ENCODE measurements around the gene CPSF3. TPM values are rescaled to one million over a fixed set of nuclear protein-coding genes. Genes with fewer than 3 reads are reported as not detected.

Gene CPSF3
- total and polyA plus RNA-seq, 2 experiments from 2014 or later, result 39.6 to 40.3 TPM

- no peak for DNase-seq
Observed at GRCh38 chr2:9517118-9517782, 93.8 kb downstream of the CPSF3 start.

GRCh38 chr2:9518163-9518562 is 94.7 kb downstream of the CPSF3 start:
- Histone ChIP-seq H3K4me3 (no peak overlapping the region), H3K27ac (no peak overlapping the region), H3K36me3 (ENCODE audit: low read depth) (peaks cover 29% of the 10 kb centered on the region; the same call in 1 of the 2 replicates), H3K9me2 (ENCODE audit: insufficient read depth) (no peaks in the 10 kb centered on the region), H2AFZ (no peak overlapping the region), H4K20me1 (ENCODE audit: insufficient read depth) (no peaks in the 10 kb centered on the region), H3K9me3 (ENCODE audit: low read depth) (no peaks in the 10 kb centered on the region), H3K4me1 (ENCODE audit: insufficient read depth) (no peaks in the 10 kb centered on the region), H3K9ac (no peak overlapping the region), H3K4me2 (ENCODE audit: unreplicated experiment) (no peak overlapping the region), H3K79me2 (ENCODE audit: insufficient read depth) (0 out of 2 replicates have a peak, but pooled peaks cover 4% of the 10 kb centered on the region), H3F3A (ENCODE audit: insufficient read depth) (no peaks in the 10 kb centered on the region), H3K27me3 (replicated peaks; ENCODE audit: insufficient read depth) (no peaks in the 10 kb centered on the region)
- no peak for DNase-seq
- TF ChIP-seq EZH2phosphoT487 (IDR thresholded peaks at IDR 0.05; ENCODE audit: insufficient read depth, low read depth), result no peak
- no peak for TF ChIP-seq EZH2 (IDR thresholded peaks at IDR 0.05; ENCODE audit: insufficient read depth, poor library complexity, severe bottlenecking)
- in situ Hi-C loops (cut with MboI), result no loop called here
- 72 to 77% methylated on average over 3 of the region's 3 CpGs for WGBS, 2 experiments (ENCODE audit: low coverage in 1 of 2, low lambda C conversion rate in 2 of 2, missing lambda C conversion rate in 2 of 2)

More at GRCh38 chr2:9517118-9517782, 93.8 kb downstream of the CPSF3 start:
- Histone ChIP-seq H3K27ac (no peak overlapping the region), H3K4me2 (ENCODE audit: unreplicated experiment) (no peak overlapping the region), H3F3A (ENCODE audit: insufficient read depth) (no peaks in the 10 kb centered on the region), H3K9me3 (ENCODE audit: low read depth) (no peaks in the 10 kb centered on the region), H3K27me3 (replicated peaks; ENCODE audit: insufficient read depth) (no peaks in the 10 kb centered on the region), H2AFZ (no peak overlapping the region), H3K4me3 (no peak overlapping the region), H3K9me2 (ENCODE audit: insufficient read depth) (no peaks in the 10 kb centered on the region), H3K4me1 (ENCODE audit: insufficient read depth) (no peaks in the 10 kb centered on the region), H3K9ac (no peak overlapping the region), H4K20me1 (ENCODE audit: insufficient read depth) (no peaks in the 10 kb centered on the region), H3K36me3 (ENCODE audit: low read depth) (peaks cover 34% of the 10 kb centered on the region; the same call in 1 of the 2 replicates), H3K79me2 (ENCODE audit: insufficient read depth) (0 out of 2 replicates have a peak, but pooled peaks cover 4% of the 10 kb centered on the region)
- WGBS, 2 experiments (ENCODE audit: low coverage in 1 of 2, low lambda C conversion rate in 2 of 2, missing lambda C conversion rate in 2 of 2), result 95 to 96% methylated on average over 2 of the region's 2 CpGs
- TF ChIP-seq EZH2 (IDR thresholded peaks at IDR 0.05; ENCODE audit: insufficient read depth, poor library complexity, severe bottlenecking) (no peak), EZH2phosphoT487 (IDR thresholded peaks at IDR 0.05; ENCODE audit: insufficient read depth, low read depth) (no peak)
- in situ Hi-C loops (cut with MboI), result no loop called here

- no peaks in the 10 kb centered on the region for H3K27me3 ChIP-seq (replicated peaks; ENCODE audit: insufficient read depth)
- peaks cover 28% of the 10 kb centered on the region for H3K36me3 ChIP-seq (ENCODE audit: low read depth)
- H3K27ac ChIP-seq, result no peak overlapping the region
- H2AFZ ChIP-seq, result no peak overlapping the region
- H3K9me3 ChIP-seq (ENCODE audit: low read depth), result no peaks in the 10 kb centered on the region
- in situ Hi-C loops (cut with MboI), result no loop called here
- no peaks in the 10 kb centered on the region for H3K9me2 ChIP-seq (ENCODE audit: insufficient read depth)
- 0 out of 2 replicates have a peak, but pooled peaks cover 4% of the 10 kb centered on the region for H3K79me2 ChIP-seq (ENCODE audit: insufficient read depth)
- DNase-seq, result no peak
- H3K4me3 ChIP-seq, result no peak overlapping the region
- no peaks in the 10 kb centered on the region for H3F3A ChIP-seq (ENCODE audit: insufficient read depth)
- TF ChIP-seq EZH2 (IDR thresholded peaks at IDR 0.05; ENCODE audit: insufficient read depth, poor library complexity, severe bottlenecking) (no peak), EZH2phosphoT487 (IDR thresholded peaks at IDR 0.05; ENCODE audit: insufficient read depth, low read depth) (no peak)
- H3K9ac ChIP-seq, result no peak overlapping the region
- WGBS, 2 experiments (ENCODE audit: low coverage in 1 of 2, low lambda C conversion rate in 2 of 2, missing lambda C conversion rate in 2 of 2), result 97 to 98% methylated on average over 7 of the region's 7 CpGs
- H3K4me1 ChIP-seq (ENCODE audit: insufficient read depth), result no peaks in the 10 kb centered on the region
- no peak overlapping the region for H3K4me2 ChIP-seq (ENCODE audit: unreplicated experiment)
- H4K20me1 ChIP-seq (ENCODE audit: insufficient read depth), result no peaks in the 10 kb centered on the region
Observed at GRCh38 chr2:9518780-9519179, 95.3 kb downstream of the CPSF3 start.

DNA sequence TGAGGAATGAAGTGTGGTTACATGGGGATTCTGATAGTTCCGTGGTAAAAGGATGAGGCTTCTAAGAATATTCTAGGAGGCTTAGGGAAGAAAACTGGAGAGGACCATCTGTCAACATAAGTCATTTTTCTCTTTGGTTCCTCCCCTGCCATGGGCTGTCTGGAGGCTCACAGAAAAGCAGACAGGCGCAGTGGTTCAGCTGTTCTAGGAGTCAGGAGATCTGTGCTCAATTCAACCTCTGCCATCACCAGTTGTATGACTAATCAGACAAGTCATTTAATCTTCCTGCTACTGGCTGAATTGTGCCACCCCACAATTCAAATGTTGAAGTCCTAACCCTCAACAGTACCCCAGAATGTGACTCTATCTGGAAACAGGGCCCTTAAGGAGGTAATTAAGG is 95.8 kb downstream of the CPSF3 start:
- Histone ChIP-seq H3K9ac (no peak overlapping the region), H3K4me1 (ENCODE audit: insufficient read depth) (no peaks in the 10 kb centered on the region)
- in situ Hi-C loops (cut with MboI), result no loop called here

More for the DNA sequence above, 95.8 kb downstream of the CPSF3 start:
- no peaks in the 10 kb centered on the region for H3K9me3 ChIP-seq (ENCODE audit: low read depth)
- H3K36me3 ChIP-seq (ENCODE audit: low read depth), result peaks cover 27% of the 10 kb centered on the region
- WGBS, 2 experiments (ENCODE audit: low coverage in 1 of 2, low lambda C conversion rate in 2 of 2, missing lambda C conversion rate in 2 of 2), result 86 to 97% methylated on average over 2 of the region's 2 CpGs
- no peaks in the 10 kb centered on the region for H3F3A ChIP-seq (ENCODE audit: insufficient read depth)
- no peak overlapping the region for H3K4me2 ChIP-seq (ENCODE audit: unreplicated experiment)
- no peak overlapping the region for H3K27ac ChIP-seq
- H3K27me3 ChIP-seq (replicated peaks; ENCODE audit: insufficient read depth), result no peaks in the 10 kb centered on the region
- DNase-seq, result peak; percentile 20
- TF ChIP-seq EZH2phosphoT487 (IDR thresholded peaks at IDR 0.05; ENCODE audit: insufficient read depth, low read depth), result no peak
- TF ChIP-seq EZH2 (IDR thresholded peaks at IDR 0.05; ENCODE audit: insufficient read depth, poor library complexity, severe bottlenecking), result no peak
- no peak overlapping the region for H3K4me3 ChIP-seq
- H4K20me1 ChIP-seq (ENCODE audit: insufficient read depth), result no peaks in the 10 kb centered on the region
- no peak overlapping the region for H2AFZ ChIP-seq
- no peaks in the 10 kb centered on the region for H3K9me2 ChIP-seq (ENCODE audit: insufficient read depth)
- 0 out of 2 replicates have a peak, but pooled peaks cover 4% of the 10 kb centered on the region for H3K79me2 ChIP-seq (ENCODE audit: insufficient read depth)

Other genes starting within 250 kb of the CPSF3 start
- 49.6 and 54.1 TPM in 2 replicates for gene ASAP2, start 216.8 kb upstream of the CPSF3 start, total RNA-seq (2014; rRNA removed; shearing (Covaris generic))
- 8.8 and 10.9 TPM in 2 replicates for gene ASAP2, start 216.8 kb upstream of the CPSF3 start, polyA plus RNA-seq (2016; fragmentation: Nextera tagmentation; extraction: Ambion mirVana)
- gene ITGB1BP1, start 126 bp upstream of the CPSF3 start, total RNA-seq (2014; rRNA removed; shearing (Covaris generic)), result 39.0 and 52.2 TPM in 2 replicates
- gene ITGB1BP1, start 126 bp upstream of the CPSF3 start, polyA plus RNA-seq (2016; fragmentation: Nextera tagmentation; extraction: Ambion mirVana), result 280 and 289 TPM in 2 replicates
- gene IAH1, start 50.9 kb downstream of the CPSF3 start, total RNA-seq (2014; rRNA removed; shearing (Covaris generic)), result 62.9 and 81.5 TPM in 2 replicates
- gene IAH1, start 50.9 kb downstream of the CPSF3 start, polyA plus RNA-seq (2016; fragmentation: Nextera tagmentation; extraction: Ambion mirVana), result 133 and 135 TPM in 2 replicates
- 25.4 and 31.8 TPM in 2 replicates for gene ADAM17, start 132.2 kb downstream of the CPSF3 start, total RNA-seq (2014; rRNA removed; shearing (Covaris generic))
- gene ADAM17, start 132.2 kb downstream of the CPSF3 start, polyA plus RNA-seq (2016; fragmentation: Nextera tagmentation; extraction: Ambion mirVana), result 19.8 and 20.9 TPM in 2 replicates
- 397 and 400 TPM in 2 replicates for gene YWHAQ, start 207.3 kb downstream of the CPSF3 start, total RNA-seq (2014; rRNA removed; shearing (Covaris generic))
- 694 and 728 TPM in 2 replicates for gene YWHAQ, start 207.3 kb downstream of the CPSF3 start, polyA plus RNA-seq (2016; fragmentation: Nextera tagmentation; extraction: Ambion mirVana)

Data from GM23248 (cell line).